GM19468 (cell line): Measurements from ENCODE around the gene SLC25A25.

Source experiments
- ATAC-seq: cut with Tn5 transposase; IDR thresholded peaks from one replicate; pipeline ENCODE4 v1.9.1; 2021; ENCODE audit warnings: mild to moderate bottlenecking, moderate library complexity, moderate number of reproducible peaks; ENCODE audit not compliant: unreplicated experiment; ENCODE audit errors: extremely low read depth

Gene SLC25A25

GRCh38 chr9:128049843-128050242 is 18.2 kb upstream of the SLC25A25 start:
- ATAC-seq = no peak

- no peak for ATAC-seq
Observed at GRCh38 chr9:128051932-128052709, 15.9 kb upstream of the SLC25A25 start.

- ATAC-seq = no peak
Observed at GRCh38 chr9:128053560-128053959, 14.5 kb upstream of the SLC25A25 start.

- no peak for ATAC-seq
Observed at GRCh38 chr9:128054087-128054486, 13.9 kb upstream of the SLC25A25 start.

- no peak for ATAC-seq
Observed at GRCh38 chr9:128055344-128056040, 12.5 kb upstream of the SLC25A25 start.

GRCh38 chr9:128056086-128056485 is 11.9 kb upstream of the SLC25A25 start:
- ATAC-seq = no peak

GRCh38 chr9:128056887-128057723 is 10.9 kb upstream of the SLC25A25 start:
- no peak for ATAC-seq

- no peak for ATAC-seq
Observed at GRCh38 chr9:128057724-128058409, 10.2 kb upstream of the SLC25A25 start.

GRCh38 chr9:128059365-128059983 is 8.6 kb upstream of the SLC25A25 start:
- no peak for ATAC-seq

GRCh38 chr9:128061275-128061960 is 6.6 kb upstream of the SLC25A25 start:
- no peak for ATAC-seq

- no peak for ATAC-seq
Observed at GRCh38 chr9:128062279-128062678, 5.8 kb upstream of the SLC25A25 start.

GRCh38 chr9:128062846-128063831 is 4.9 kb upstream of the SLC25A25 start:
- ATAC-seq = no peak

GRCh38 chr9:128065907-128066712 is 1.9 kb upstream of the SLC25A25 start:
- no peak for ATAC-seq

- ATAC-seq = peak; percentile 54
Observed at GRCh38 chr9:128066713-128067644, 1.1 kb upstream of the SLC25A25 start, which contains the start of gene NAIF1. NAIF1 (minus strand) TSS chr9:128067320; CDS start chr9:128067101, 219 bp downstream.

- no peak for ATAC-seq
Observed at GRCh38 chr9:128068386-128069205, 564 bp downstream of the SLC25A25 start.
